WTC11 (cell line): ENCODE data around the gene PERP. TPM values are rescaled to one million over a fixed set of nuclear protein-coding genes. Genes with fewer than 3 reads are reported as not detected.

ENCODE experiments used
- ATAC-seq: fragments of 200-7000 bp; cut with Tn5 transposase; 2 replicates; pipeline ENCODE4 v1.10.0; 2021; ENCODE audit warnings: mild to moderate bottlenecking, moderate library complexity
- CTCF ChIA-PET: fragments of 300-600 bp; sonication (Branson Sonifier 250); formaldehyde crosslinking; loops from one replicate; lab custom pipeline; 2021; ENCODE audit warnings: antibody characterized with exemption; lab: Charles Lee
- POLR2A ChIA-PET: fragments of 350-600 bp; sonication (Branson Sonifier 250); formaldehyde crosslinking; loops from one replicate; lab custom pipeline; 2021; ENCODE audit warnings: antibody characterized with exemption; lab: Charles Lee
- DNase-seq: peaks from one replicate; pipeline ENCODE4 v3.0.0; 2021; ENCODE audit warnings: low spot score
- H3K27ac Mint-ChIP-seq: 2 replicates; pipeline ENCODE4 v1.8.0; 2021; ENCODE audit warnings: mixed read lengths
- H3K27me3 Mint-ChIP-seq: 2 replicates; pipeline ENCODE4 v1.8.0; 2021; ENCODE audit warnings: low read depth, mild to moderate bottlenecking, moderate library complexity, mixed read lengths
- H3K36me3 Mint-ChIP-seq: 2 replicates; pipeline ENCODE4 v1.8.0; 2021; ENCODE audit warnings: mixed read lengths
- H3K4me1 Mint-ChIP-seq: 2 replicates; pipeline ENCODE4 v1.8.0; 2022; ENCODE audit warnings: mixed read lengths
- H3K4me3 Mint-ChIP-seq: 2 replicates; pipeline ENCODE4 v1.8.0; 2021; ENCODE audit warnings: mild to moderate bottlenecking, moderate library complexity, mixed read lengths
- H3K9me3 Mint-ChIP-seq: 2 replicates; pipeline ENCODE4 v1.8.0; 2021; ENCODE audit warnings: mixed read lengths
- ATF1 ChIP-seq: sonication (generic); formaldehyde crosslinking; IDR thresholded peaks from 2 replicates; pipeline ENCODE4 v1.8.1; 2023; ENCODE audit warnings: mild to moderate bottlenecking, moderate library complexity, missing genetic modification reagents
- GTF2I ChIP-seq: fragments of 250-450 bp; sonication (Bioruptor Pico); conservative IDR thresholded peaks from 2 replicates; pipeline ENCODE4 v1.4.0; 2021; ENCODE audit warnings: mild to moderate bottlenecking
- HMGXB4 ChIP-seq: sonication (generic); formaldehyde crosslinking; IDR thresholded peaks from 2 replicates; pipeline ENCODE4 v1.8.1; 2023; ENCODE audit warnings: mild to moderate bottlenecking, moderate library complexity, missing genetic modification reagents
- JUN ChIP-seq: sonication (generic); formaldehyde crosslinking; IDR thresholded peaks from 2 replicates; pipeline ENCODE4 v1.8.0; 2023; ENCODE audit warnings: mild to moderate bottlenecking, missing genetic modification reagents
- KAT7 ChIP-seq: sonication (generic); formaldehyde crosslinking; IDR thresholded peaks from 2 replicates; pipeline ENCODE4 v1.8.1; 2023; ENCODE audit warnings: missing genetic modification reagents, mild to moderate bottlenecking, borderline replicate concordance
- MAX ChIP-seq: sonication (generic); formaldehyde crosslinking; IDR thresholded peaks from 2 replicates; pipeline ENCODE4 v1.8.0; 2022; ENCODE audit warnings: mild to moderate bottlenecking, missing genetic modification reagents
- NR1H2 ChIP-seq: sonication (generic); formaldehyde crosslinking; IDR thresholded peaks from 2 replicates; pipeline ENCODE4 v1.9.0; 2021; ENCODE audit warnings: mild to moderate bottlenecking, moderate library complexity, missing genetic modification reagents
- PRDM15 ChIP-seq: sonication (generic); formaldehyde crosslinking; IDR thresholded peaks from 2 replicates; pipeline ENCODE4 v1.8.0; 2022; ENCODE audit warnings: missing genetic modification reagents
- PREB ChIP-seq: sonication (generic); formaldehyde crosslinking; IDR thresholded peaks from 2 replicates; pipeline ENCODE4 v1.8.1; 2022; ENCODE audit warnings: mild to moderate bottlenecking, missing genetic modification reagents, moderate library complexity, borderline replicate concordance
- PRRX2 ChIP-seq: fragments of 250-450 bp; sonication (Bioruptor Pico); IDR thresholded peaks from 2 replicates; pipeline ENCODE4 v1.8.0; 2021; ENCODE audit warnings: mild to moderate bottlenecking
- RELA ChIP-seq: sonication (generic); formaldehyde crosslinking; IDR thresholded peaks from 2 replicates; pipeline ENCODE4 v1.8.1; 2022; ENCODE audit warnings: missing genetic modification reagents, mild to moderate bottlenecking, borderline replicate concordance
- SMAD4 ChIP-seq: sonication (generic); formaldehyde crosslinking; IDR thresholded peaks from 2 replicates; pipeline ENCODE4 v1.8.0; 2022; ENCODE audit warnings: mild to moderate bottlenecking, missing genetic modification reagents
- TEAD4 ChIP-seq: sonication (generic); formaldehyde crosslinking; IDR thresholded peaks from 2 replicates; pipeline ENCODE4 v1.8.0; 2022; ENCODE audit warnings: mild to moderate bottlenecking, missing genetic modification reagents
- TP53 ChIP-seq: sonication (generic); formaldehyde crosslinking; IDR thresholded peaks from 2 replicates; pipeline ENCODE4 v1.8.1; 2023; ENCODE audit warnings: mild to moderate bottlenecking, missing genetic modification reagents
- ZBTB43 ChIP-seq: sonication (generic); formaldehyde crosslinking; IDR thresholded peaks from 2 replicates; pipeline ENCODE4 v1.8.1; 2023; ENCODE audit warnings: mild to moderate bottlenecking, missing genetic modification reagents
- ZNF219 ChIP-seq: sonication (generic); formaldehyde crosslinking; IDR thresholded peaks from 2 replicates; pipeline ENCODE4 v1.8.0; 2023; ENCODE audit warnings: missing genetic modification reagents, mild to moderate bottlenecking, borderline replicate concordance
- ZNF263 ChIP-seq: sonication (generic); formaldehyde crosslinking; IDR thresholded peaks from 2 replicates; pipeline ENCODE4 v1.8.1; 2022; ENCODE audit warnings: low read depth, mild to moderate bottlenecking, moderate library complexity, missing genetic modification reagents
- ZNF416 ChIP-seq: fragments of 250-450 bp; sonication (Bioruptor Pico); IDR thresholded peaks from 2 replicates; pipeline ENCODE4 v1.9.0; 2021; ENCODE audit warnings: mild to moderate bottlenecking, inconsistent platforms
- total RNA-seq: library from RNA; stranded (reverse); gene quantifications from 3 replicates; pipeline ENCODE4 v1.2.3, GENCODE V29; 2021

PERP gene
- total RNA-seq, 1 experiment from 2014 or later: 26.9 TPM

GRCh38 chr6:138117376-138117914 lies 10.2 kb upstream of the PERP start:
- no peaks in the 10 kb centered on the region for H3K27me3 Mint-ChIP-seq
- no peak for ATAC-seq
- H3K4me1 Mint-ChIP-seq: peaks cover 6% of the 10 kb centered on the region

More at GRCh38 chr6:138117376-138117914, 10.2 kb upstream of the PERP start:
- ChIA-PET CTCF (interaction anchor here (1.3 to 4.2 kb wide), 7 partner anchors 92 to 286 kb away, joined by 3 to 73 read pairs (median 33); partner anchors contain the start of gene HEBP2), POLR2A (no interaction called here)
- peaks cover 13% of the 10 kb centered on the region for H3K9me3 Mint-ChIP-seq
- no peak for DNase-seq
- peaks cover 4% of the 10 kb centered on the region for H3K36me3 Mint-ChIP-seq
- TF ChIP-seq ZNF263 (CRISPR knock-in tag) (no peak), PREB (no peak), KAT7 (CRISPR knock-in tag) (no peak), ATF1 (CRISPR knock-in tag) (no peak), PRRX2 (CRISPR knock-in tag) (no peak), PRDM15 (CRISPR knock-in tag) (no peak), TP53 (CRISPR knock-in tag) (no peak), HMGXB4 (CRISPR knock-in tag) (no peak), GTF2I (no peak), JUN (no peak), MAX (CRISPR knock-in tag) (no peak), RELA (CRISPR knock-in tag) (no peak), TEAD4 (CRISPR knock-in tag) (no peak), ZBTB43 (CRISPR knock-in tag) (no peak), ZNF219 (CRISPR knock-in tag) (no peak), SMAD4 (CRISPR knock-in tag) (no peak), ZNF416 (CRISPR knock-in tag) (no peak), NR1H2 (no peak)
- H3K27ac Mint-ChIP-seq: no peak overlapping the region
- no peak overlapping the region for H3K4me3 Mint-ChIP-seq
